Right renal cortex interstitium (tissue), 3 donors: ENCODE results near the gene QRFP. TPM values are rescaled to one million over a fixed set of nuclear protein-coding genes. Genes with fewer than 3 reads are reported as not detected.

ENCODE experiments used
- DNase-seq, 3 donors: peaks; one replicate each; pipeline ENCODE4 v3.0.0-alpha.2; 2013; ENCODE audit warnings: low read depth in 3 of 3, low spot score in 2 of 3
- polyA plus RNA-seq, 3 donors: library from polyadenylated mRNA; unstranded; fragments of 120-200 nt; gene quantifications; one replicate each; pipeline ENCODE4 v1.2.1, GENCODE V29; 2013; ENCODE audit not compliant: insufficient read length in 3 of 3

Gene QRFP
- polyA plus RNA-seq, 3 donors = 0.47 to 0.69 (median 0.50) TPM

DNA sequence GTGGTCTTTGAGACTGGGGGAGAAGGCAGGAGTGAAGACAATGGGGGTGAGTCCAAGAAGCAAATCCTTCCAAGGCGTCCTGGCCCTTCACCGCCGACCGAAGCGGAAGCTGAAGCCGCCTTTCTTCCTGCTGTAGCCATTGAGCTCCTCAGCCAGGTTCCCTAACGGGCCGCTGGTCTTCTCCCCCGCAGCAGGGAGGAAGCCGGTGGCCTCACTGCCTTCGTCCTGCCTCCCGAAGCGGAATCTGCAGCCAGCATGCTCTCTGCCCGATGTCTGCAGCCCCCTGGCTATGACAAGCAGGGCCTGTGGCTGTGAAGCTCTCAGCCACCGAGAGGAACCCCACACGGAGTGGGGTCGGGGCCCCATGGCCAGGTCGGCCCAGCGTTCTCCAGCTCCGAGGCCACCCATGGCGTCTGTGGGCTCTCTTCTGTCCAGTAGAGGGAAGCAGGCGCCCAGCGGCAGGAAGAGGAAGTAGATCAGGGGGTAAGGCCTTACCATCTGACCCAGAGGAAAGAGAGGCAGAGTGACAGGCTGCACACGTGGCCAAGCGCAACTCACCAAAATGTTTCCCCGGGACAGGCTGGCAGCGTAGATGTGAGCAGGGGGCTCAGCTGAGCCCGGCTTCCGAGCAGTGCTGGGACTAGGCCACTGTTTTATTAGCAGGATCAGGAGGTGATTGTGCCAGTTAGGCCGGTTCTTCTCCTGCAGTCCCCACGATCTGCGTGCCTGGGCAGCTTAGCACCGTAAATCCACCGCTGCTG, 3.1 kb downstream of the QRFP start:
- DNase-seq = no peak

DNA sequence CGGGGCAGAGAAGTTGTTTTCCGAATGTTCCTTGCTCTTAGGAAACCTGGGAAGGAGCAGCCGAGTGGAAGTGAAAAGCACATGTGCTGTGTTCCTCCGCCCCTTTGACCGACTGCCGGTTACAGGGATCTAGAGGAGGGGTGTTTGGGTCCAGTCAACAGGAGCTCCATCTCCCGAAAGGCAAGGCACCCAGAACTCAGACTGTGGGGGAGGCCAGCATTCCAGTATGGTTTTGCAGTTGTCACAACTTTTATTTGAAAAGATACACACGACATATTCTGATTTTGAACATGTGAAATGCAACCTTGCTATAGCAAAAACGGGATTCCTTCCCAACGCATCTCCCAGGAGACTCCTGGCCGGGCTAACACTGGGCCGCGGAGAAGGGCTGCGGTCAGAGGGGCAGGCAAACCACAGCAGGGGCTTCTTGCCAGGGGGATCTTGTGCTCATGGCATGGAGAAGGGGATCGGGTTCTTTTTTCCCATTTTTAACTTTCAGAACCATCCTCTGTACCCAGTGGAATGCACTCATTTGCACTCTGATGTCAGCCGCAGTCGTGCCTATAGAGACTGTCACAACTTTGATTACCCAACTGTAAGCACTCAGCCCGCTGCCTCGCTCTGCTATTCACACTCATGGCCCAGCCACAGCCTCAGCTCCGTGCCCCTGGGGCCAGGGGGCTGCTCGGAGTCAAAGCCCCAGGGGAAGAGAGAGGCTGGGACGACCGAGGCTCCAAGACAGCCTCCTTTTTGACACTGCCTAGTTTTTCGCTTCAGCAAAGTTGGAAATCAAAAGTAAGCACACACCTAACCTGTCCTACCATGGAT, 3.9 kb downstream of the QRFP start:
- DNase-seq = no peak

DNA sequence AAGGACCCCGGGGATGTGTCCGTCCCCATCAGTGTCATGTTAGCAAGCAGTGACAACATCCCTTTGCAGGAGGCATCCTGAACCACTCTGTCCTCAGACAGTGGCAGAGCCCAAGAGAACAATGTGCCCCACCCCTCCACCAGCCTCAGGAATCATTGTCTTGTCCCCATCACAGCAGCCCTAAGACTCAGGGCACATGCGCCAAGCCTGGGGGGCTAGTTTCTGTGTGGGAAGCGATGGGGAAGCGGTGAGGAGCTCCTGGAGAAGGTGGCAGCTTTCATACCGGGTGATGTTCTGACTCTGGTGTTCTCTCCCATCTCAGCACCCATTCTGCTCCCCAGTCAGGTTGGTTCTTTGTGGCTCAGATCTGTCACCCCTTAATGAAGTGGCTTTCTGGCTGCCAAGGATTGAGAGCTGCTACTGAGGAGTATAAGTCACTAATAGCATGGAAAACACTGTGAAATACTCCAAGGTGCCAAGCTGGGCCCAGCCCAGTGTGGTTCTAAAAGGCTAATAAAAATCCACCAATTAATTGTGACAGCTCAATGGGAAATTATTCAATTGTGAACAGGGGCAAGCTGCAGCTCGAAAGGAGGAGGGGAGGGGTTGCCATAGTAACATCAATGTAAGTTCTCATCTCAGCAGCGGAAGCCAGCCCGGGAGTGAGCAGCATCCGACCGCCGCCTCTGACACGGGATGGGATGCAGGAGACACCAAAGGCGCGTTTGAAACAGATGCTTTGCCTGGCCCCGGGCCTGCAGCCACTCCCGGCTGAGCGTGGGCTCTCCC, 4.7 kb downstream of the QRFP start:
- DNase-seq = no peak

DNA sequence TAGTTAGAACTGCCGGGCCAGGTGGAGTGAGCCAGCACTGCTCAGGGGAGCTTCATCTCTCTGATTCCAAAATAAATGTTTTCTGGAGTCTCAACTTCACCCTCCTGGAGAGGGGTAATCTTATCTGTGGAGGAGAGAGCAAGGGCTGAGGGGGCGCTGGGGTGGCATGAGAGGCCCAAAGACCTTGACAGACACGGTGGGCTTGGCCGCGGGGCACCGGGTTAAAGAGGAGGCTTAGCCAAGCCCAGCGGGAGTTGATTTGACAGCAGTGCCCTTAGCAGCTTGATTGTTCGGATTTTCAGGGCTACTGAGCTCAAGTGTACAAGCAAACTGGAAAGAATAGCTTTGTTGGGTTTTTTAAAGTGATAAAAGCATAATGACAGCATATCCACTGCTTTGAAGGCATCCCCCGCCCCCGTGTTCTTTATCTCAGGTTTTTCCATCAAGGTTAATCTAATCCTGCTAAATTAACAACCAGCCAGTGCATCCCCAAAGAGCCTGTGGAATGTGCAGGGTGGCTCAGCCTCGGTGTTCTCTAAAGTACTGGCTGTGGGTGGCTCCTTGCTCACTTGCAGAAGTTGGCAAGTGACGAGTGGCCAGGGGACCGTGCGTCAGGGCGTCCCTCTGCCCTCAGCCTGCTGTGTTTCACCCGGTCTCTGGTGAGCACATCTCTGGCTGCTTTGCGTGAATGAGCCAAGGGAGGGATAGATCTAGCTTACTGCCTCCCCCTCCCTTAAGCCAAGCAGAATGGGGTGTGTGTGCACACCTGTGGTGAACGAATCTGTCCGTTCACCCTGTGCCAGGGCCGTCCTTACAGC, 5.5 kb downstream of the QRFP start:
- no peak for DNase-seq

DNA sequence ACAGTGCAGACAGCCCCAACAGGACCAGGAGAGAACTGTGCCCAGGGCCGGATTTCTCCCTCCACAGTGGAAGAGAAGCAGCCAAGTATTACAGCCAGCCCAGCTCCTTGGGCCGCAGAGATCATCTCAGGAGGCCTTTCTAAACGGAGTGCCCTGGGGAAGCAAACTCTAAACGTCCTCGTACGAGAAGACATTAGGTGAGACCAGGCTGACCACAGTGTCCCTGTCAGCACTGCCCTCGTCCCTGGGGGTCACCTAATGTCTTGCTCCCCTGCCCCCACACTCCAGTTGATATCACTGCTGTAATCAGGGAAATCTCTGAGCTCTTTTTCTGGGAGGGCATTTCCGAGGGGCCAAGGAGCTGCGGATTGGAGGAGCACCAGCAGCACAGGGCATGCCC, 6.5 kb downstream of the QRFP start:
- DNase-seq = no peak

DNA sequence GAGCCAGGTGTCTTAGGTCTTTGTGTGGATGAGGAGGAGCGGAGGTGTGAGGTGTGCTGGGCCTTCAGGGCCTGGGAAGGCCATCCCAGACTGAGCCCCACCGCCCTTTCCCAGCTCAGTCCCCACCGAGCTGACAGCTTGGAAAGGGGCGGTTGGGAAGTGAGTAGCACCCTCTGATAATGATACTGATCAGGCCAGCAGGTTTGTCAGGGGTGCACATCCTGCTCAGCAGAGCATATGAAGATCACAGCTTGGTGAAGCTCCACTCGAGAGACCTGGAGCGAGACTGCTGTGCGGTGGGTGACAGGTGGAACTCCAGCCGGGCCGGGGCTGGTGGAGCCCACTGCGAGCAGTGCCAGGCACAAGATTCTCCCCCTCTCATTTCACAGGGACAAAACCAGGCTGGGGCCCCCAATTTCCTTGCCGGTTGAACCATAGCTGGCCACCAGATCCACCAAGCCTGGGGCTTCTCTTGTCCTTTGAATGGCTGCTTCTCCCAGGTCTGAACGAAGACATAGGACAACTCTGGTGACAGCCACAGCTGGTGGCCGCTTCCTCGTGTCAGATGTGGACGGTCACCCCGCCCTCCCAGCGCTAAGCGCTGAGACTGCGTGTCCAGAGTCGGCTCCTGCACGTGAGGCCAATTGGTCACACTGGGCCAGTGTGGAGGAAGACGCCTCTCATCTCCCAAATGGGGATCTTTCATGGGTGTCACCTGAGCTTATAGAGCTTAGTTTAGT, 8.3 kb downstream of the QRFP start:
- no peak for DNase-seq

DNA sequence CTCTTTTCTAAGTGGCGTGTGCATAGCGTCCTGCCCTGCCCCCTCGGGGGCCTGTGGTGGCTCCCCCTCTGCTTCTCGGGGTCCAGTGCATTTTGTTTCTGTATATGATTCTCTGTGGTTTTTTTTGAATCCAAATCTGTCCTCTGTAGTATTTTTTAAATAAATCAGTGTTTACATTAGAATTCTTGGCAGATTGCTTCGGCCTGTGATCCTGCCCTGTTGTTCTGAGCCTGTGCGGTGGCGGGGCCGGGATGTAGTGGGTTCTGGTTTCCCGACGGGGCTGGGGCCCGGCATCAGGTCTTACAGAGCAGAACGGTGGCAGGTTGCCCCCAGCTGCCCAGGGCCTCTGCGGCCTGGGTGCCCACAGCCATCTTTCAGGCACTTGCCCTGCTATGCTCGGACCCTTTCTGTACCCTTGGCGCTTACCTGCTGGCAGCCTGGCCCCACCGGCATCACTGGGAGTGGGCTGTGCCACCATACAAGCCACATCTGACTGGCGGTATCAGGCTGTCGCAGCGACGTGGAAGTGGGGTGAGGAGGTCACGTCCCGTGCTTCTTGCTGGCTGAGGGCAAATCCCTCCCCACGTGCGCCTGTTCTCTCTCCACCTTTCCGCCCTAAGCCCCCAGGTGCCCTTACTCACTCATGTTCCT, 9.0 kb downstream of the QRFP start:
- DNase-seq = no peak

DNA sequence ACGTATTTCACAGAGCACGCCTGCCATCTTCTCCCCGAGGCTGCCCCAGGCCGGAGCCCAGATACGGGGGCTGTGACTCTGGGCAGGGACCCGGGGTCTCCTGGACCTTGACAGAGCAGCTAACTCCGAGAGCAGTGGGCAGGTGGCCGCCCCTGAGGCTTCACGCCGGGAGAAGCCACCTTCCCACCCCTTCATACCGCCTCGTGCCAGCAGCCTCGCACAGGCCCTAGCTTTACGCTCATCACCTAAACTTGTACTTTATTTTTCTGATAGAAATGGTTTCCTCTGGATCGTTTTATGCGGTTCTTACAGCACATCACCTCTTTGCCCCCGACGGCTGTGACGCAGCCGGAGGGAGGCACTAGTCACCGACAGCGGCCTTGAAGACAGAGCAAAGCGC, 9.6 kb downstream of the QRFP start:
- DNase-seq = no peak

DNA sequence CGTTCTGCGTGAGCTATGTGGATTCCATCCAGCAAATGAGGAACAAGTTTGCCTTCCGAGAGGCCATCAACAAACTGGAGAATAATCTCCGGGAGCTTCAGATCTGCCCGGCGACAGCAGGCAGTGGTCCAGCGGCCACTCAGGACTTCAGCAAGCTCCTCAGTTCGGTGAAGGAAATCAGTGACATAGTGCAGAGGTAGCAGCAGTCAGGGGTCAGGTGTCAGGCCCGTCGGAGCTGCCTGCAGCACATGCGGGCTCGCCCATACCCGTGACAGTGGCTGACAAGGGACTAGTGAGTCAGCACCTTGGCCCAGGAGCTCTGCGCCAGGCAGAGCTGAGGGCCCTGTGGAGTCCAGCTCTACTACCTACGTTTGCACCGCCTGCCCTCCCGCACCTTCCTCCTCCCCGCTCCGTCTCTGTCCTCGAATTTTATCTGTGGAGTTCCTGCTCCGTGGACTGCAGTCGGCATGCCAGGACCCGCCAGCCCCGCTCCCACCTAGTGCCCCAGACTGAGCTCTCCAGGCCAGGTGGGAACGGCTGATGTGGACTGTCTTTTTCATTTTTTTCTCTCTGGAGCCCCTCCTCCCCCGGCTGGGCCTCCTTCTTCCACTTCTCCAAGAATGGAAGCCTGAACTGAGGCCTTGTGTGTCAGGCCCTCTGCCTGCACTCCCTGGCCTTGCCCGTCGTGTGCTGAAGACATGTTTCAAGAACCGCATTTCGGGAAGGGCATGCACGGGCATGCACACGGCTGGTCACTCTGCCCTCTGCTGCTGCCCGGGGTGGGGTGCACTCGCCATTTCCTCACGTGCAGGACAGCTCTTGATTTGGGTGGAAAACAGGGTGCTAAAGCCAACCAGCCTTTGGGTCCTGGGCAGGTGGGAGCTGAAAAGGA, 10.9 kb downstream of the QRFP start:
- no peak for DNase-seq

DNA sequence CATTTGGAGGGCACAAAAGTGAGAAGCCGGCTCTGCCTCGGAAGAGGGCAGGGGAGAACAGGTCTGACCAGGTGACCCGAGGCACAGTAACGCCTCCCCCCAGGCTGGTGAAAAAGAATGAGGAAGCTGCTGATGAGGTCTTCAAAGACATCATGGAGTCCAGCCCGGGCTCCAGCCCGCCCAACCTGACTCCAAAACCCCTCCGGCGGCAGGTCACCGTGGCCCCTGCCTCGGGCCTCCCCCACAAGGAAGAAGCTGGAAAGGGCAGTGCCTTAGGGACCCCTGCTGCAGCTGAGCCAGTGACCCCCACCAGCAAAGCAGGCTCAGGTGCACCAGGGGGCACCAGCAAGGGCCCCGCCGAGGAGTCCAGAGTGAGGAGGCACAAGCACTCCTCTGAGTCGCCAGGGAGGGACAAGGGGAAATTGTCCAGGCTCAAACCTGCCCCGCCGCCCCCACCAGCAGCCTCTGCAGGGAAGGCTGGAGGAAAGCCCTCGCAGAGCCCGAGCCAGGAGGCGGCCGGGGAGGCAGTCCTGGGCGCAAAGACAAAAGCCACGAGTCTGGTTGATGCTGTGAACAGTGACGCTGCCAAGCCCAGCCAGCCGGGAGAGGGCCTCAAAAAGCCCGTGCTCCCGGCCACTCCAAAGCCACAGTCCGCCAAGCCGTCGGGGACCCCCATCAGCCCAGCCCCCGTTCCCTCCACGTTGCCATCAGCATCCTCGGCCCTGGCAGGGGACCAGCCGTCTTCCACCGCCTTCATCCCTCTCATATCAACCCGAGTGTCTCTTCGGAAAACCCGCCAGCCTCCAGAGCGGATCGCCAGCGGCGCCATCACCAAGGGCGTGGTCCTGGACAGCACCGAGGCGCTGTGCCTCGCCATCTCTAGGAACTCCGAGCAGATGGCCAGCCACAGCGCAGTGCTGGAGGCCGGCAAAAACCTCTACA, 11.8 kb downstream of the QRFP start:
- DNase-seq = no peak

DNA sequence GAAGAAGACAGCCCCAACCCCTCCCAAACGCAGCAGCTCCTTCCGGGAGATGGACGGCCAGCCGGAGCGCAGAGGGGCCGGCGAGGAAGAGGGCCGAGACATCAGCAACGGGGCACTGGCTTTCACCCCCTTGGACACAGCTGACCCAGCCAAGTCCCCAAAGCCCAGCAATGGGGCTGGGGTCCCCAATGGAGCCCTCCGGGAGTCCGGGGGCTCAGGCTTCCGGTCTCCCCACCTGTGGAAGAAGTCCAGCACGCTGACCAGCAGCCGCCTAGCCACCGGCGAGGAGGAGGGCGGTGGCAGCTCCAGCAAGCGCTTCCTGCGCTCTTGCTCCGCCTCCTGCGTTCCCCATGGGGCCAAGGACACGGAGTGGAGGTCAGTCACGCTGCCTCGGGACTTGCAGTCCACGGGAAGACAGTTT, 12.5 kb downstream of the QRFP start:
- no peak for DNase-seq

DNA sequence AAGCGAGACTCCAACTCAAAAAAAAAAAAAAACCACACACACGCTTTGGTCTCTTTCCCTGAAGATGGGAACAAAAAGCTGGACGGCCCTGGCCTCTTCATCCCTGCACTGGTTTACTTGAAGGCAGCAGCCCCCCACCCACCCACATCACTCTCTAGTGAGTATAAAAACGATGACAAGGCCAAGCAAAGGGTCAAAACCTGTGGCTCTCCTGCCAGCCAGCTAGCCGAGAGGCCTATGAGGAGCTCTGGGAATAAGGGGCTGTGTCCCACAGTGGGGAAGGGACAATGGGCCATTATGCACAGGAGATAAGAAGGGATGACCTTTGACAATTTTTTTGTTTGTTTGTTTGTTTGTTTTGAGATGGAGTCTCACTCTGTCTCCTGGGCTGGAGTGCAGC, 13.1 kb downstream of the QRFP start:
- no peak for DNase-seq

DNA sequence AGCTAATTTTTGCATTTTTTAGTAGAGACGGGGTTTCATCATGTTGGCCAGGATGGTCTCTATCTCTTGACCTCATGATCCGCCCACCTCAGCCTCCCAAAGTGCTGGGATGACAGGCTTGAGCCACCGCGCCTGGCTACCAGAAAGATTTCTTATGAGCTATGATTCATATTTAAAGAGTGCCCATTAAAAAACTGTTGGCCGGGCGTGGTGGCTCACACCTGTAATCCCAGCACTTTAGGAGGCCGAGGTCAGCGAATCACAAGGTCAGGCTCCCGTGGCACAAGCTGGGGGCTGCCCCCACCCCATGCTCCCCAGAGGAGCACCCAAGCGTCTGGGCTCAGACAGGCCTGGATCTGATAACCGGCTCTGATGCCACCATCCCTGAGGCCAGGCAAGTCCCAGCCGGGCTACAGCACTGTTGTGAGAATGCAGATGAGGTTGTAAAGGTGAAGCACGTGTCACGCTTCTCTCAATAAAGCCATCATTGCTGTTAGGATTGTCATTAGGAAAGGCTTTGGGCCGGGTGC, 13.9 kb downstream of the QRFP start:
- no peak for DNase-seq

DNA sequence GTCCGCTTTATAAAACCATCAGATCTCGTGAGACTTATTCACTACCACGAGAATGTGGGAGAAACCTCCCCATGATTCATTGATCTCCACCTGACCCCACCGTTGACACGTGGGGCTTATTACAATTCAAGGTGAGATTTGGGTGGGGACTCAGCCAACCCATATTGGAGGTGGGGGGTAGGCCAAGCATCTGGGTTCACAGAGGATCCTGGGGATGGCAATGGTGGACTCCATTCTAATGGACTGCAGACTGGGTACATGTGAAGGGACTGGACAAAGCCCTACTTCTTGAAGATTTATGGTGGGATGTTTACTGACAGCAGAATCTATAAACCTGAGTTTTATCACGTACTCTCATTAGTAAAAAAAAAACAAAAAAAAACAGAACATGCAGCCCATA, 15.1 kb downstream of the QRFP start:
- no peak for DNase-seq

DNA sequence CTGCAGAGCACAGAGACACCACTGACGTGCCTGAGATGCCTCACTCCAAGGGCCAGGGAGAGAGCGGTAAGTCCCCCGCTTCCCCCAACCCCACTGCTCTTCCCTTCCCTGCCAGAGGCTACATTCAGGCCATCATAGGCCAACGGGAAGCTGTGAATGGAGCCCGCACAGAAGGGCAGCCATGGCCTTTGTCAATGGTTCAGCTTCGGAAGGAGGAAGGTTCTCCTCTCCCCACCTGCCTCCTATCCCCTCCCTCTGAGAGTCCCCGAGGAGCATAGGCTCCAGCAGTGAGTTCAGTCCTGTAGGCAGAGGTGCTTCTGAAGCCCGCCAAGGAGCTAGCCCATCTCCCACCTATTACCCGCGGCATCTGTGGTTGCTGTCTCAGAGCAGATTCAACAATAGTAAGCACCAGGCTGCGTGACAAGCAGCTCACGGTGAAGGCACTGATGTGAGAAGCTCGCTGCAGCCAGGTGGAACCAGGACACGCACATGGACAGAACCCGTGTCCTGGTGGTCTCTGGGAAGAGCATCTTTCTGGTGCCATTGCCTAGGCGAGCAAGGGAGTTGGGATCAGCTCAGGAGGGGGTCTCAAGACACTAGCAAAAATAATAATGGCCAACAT, 15.9 kb downstream of the QRFP start:
- DNase-seq = no peak

DNA sequence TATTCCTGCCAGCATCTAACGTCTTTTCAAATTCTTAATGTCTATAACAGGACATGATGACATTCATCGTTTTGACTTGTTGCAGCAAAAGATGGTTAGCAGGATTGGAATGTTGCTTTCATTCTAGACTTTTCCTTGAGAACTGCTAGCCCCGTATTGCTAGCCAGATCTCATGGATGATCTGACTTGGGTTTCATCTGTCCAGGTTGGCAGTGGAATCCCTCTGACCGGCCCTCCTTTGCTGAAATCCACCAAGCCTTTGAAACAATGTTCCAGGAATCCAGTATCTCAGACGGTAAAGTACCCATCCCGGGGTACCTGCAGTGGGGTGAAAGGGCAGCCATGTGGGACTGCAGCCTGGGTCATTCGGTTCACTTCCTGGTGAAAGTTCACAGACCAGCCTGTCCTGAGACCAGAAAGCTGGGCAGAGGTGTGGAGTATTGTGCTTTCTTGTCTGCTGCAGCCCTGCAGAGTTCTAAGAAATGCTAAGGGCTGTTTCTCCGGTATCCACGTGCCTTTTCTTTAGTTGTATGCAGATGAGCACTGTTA, 16.7 kb downstream of the QRFP start:
- no peak for DNase-seq
